ENCODE results near the gene UXS1.
A peak's percentile ranks its signal among the peaks of the same experiment; 100 is the strongest.

DNA sequence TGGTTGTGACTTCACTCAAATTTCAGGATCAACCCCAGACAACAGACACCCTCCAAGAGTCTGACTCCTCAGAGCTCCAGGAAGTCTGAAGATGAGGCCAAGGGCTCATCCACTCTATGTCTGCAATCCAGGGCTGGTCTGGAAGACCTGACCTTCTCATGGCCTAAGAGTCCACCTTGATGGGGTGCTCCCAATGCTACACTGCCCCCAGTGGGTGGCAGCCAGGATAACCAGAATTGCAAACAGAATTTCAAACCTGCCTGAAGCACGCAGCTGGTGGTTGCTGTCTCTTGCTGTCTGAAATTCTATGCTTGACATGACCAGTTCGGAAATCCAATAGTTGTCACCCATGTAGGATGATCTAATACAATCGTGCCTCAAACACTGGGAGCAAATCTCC is 96.0 kb downstream of the UXS1 start:
- TF ChIP-seq, protein P1, sequence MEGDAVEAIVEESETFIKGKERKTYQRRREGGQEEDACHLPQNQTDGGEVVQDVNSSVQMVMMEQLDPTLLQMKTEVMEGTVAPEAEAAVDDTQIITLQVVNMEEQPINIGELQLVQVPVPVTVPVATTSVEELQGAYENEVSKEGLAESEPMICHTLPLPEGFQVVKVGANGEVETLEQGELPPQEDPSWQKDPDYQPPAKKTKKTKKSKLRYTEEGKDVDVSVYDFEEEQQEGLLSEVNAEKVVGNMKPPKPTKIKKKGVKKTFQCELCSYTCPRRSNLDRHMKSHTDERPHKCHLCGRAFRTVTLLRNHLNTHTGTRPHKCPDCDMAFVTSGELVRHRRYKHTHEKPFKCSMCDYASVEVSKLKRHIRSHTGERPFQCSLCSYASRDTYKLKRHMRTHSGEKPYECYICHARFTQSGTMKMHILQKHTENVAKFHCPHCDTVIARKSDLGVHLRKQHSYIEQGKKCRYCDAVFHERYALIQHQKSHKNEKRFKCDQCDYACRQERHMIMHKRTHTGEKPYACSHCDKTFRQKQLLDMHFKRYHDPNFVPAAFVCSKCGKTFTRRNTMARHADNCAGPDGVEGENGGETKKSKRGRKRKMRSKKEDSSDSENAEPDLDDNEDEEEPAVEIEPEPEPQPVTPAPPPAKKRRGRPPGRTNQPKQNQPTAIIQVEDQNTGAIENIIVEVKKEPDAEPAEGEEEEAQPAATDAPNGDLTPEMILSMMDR (conservative IDR thresholded peaks at IDR 0.05; ENCODE audit: low read depth, low read length): peak; percentile 53
- TF ChIP-seq EZH2phosphoT487 (IDR thresholded peaks at IDR 0.05; ENCODE audit: borderline replicate concordance, low read length) (no peak), EZH2 (IDR thresholded peaks at IDR 0.05; ENCODE audit: low read length, unreplicated experiment) (no peak)
